Keratinocyte (primary cell): ENCODE measurements around the gene NEK8. TPM values are rescaled to one million over a fixed set of nuclear protein-coding genes. Genes with fewer than 3 reads are reported as not detected.

ENCODE experiments used
- DNase-seq: peaks from one replicate; pipeline ENCODE4 v3.0.0-alpha.2; 2011; ENCODE audit warnings: low read depth, missing footprints, low spot score
- FAIRE-seq: peaks from 2 replicates; lab custom pipeline; 2011; peaks lifted over from hg19 to GRCh38; lab: Jason Lieb, UNC
- H2AFZ ChIP-seq: 2 replicates; pipeline ENCODE4 v1.6.0; 2012; ENCODE audit warnings: low read length, control low read depth, inconsistent platforms; ENCODE audit not compliant: control insufficient read depth
- H3K27ac ChIP-seq: 2 replicates; pipeline ENCODE4 v1.5.1; 2011; ENCODE audit warnings: low read length; ENCODE audit not compliant: control insufficient read depth, insufficient read depth
- H3K27me3 ChIP-seq: 3 replicates; pipeline ENCODE4 v1.6.0; 2011; ENCODE audit warnings: low read length; ENCODE audit not compliant: control insufficient read depth, insufficient read depth; ENCODE audit errors: extremely low read depth
- H3K36me3 ChIP-seq, 2 experiments: 2 replicates in 1 of 2; 3 replicates in 1 of 2; pipeline ENCODE4 v1.5.1; 2011; ENCODE audit warnings: low read length in 2 of 2, mild to moderate bottlenecking in 1 of 2; ENCODE audit not compliant: control insufficient read depth in 2 of 2, insufficient read depth in 2 of 2; ENCODE audit errors: extremely low read depth in 1 of 2
- H3K4me1 ChIP-seq: 3 replicates; pipeline ENCODE4 v1.5.1; 2011; ENCODE audit warnings: low read length; ENCODE audit not compliant: control insufficient read depth, insufficient read depth; ENCODE audit errors: extremely low read depth
- H3K4me2 ChIP-seq: 3 replicates; pipeline ENCODE4 v1.6.0; 2011; ENCODE audit warnings: low read depth, low read length; ENCODE audit not compliant: control insufficient read depth, insufficient read depth; ENCODE audit errors: extremely low read depth
- H3K4me3 ChIP-seq, 3 experiments: fragments of 200-600 bp in 1 of 3; sonication (generic) in 1 of 3; 2 replicates in 2 of 3; 3 replicates in 1 of 3; pipeline ENCODE4 v1.5.1; 2011 to 2016; ENCODE audit warnings: low read length in 3 of 3, mild to moderate bottlenecking in 3 of 3, control low read depth in 2 of 3, inconsistent platforms in 1 of 3, low read depth in 1 of 3, mixed read lengths in 1 of 3, mixed run types in 1 of 3, moderate library complexity in 1 of 3; ENCODE audit not compliant: control insufficient read depth in 2 of 3, insufficient read depth in 2 of 3; ENCODE audit errors: extremely low read depth in 1 of 3
- H3K79me2 ChIP-seq: 2 replicates; pipeline ENCODE4 v1.6.0; 2012; ENCODE audit warnings: low read length; ENCODE audit not compliant: control insufficient read depth, insufficient read depth
- H3K9ac ChIP-seq: 3 replicates; pipeline ENCODE4 v1.6.0; 2011; ENCODE audit warnings: low read length; ENCODE audit not compliant: control insufficient read depth, insufficient read depth; ENCODE audit errors: extremely low read depth
- H3K9me1 ChIP-seq: 3 replicates; pipeline ENCODE4 v1.6.0; 2011; ENCODE audit warnings: low read length; ENCODE audit not compliant: control insufficient read depth, insufficient read depth; ENCODE audit errors: extremely low read depth
- H3K9me3 ChIP-seq: 2 replicates; pipeline ENCODE4 v1.5.1; 2012; ENCODE audit warnings: low read depth, low read length; ENCODE audit not compliant: control insufficient read depth
- H4K20me1 ChIP-seq: 3 replicates; pipeline ENCODE4 v1.6.0; 2011; ENCODE audit warnings: low read length; ENCODE audit not compliant: control insufficient read depth, insufficient read depth; ENCODE audit errors: extremely low read depth
- CTCF ChIP-seq, 3 experiments: IDR thresholded peaks in 1 of 3; conservative IDR thresholded peaks in 1 of 3; optimal IDR thresholded peaks in 1 of 3; 2 replicates in 2 of 3; 3 replicates in 1 of 3; pipeline versions ENCODE3 to v1.5.1; 2011; ENCODE audit warnings: low read length in 3 of 3, mild to moderate bottlenecking in 3 of 3, moderate library complexity in 2 of 3, control low read depth in 1 of 3, inconsistent platforms in 1 of 3; ENCODE audit not compliant: insufficient read depth in 2 of 3; ENCODE audit errors: extremely low read depth in 1 of 3
- EZH2 ChIP-seq: IDR thresholded peaks from one replicate; pipeline ENCODE4 v1.6.1; 2012; ENCODE audit warnings: inconsistent platforms, mild to moderate bottlenecking, low read length, moderate library complexity
- dilution Hi-C: fragments of 300-500 bp; cut with MboI; formaldehyde crosslinking; loops from one replicate; pipeline ENCODE4 v1.7.0; 2020; ENCODE audit warnings: low sequenced_read_pairs; ENCODE audit not compliant: extremely low pct_ligation_motif_present
- polyA plus RNA-seq, 5 experiments: library from polyadenylated mRNA; depleted of rRNA in 3 of 5; stranded (reverse) in 3 of 5; stranded (forward) in 1 of 5; unstranded in 1 of 5; fragments of >200 nt; gene quantifications; 1 replicate in 1 of 5; 2 replicates in 3 of 5; 3 replicates in 1 of 5; pipeline versions ENCODE4 v1.2.1 to v1.2.3, GENCODE V29; 2011 to 2012; ENCODE audit warnings: missing spikeins in 2 of 5, low read depth in 1 of 5, low replicate concordance in 1 of 5

The NEK8 gene
- polyA plus RNA-seq, 1 donor (not counting 4 experiments of a cell fraction or from before 2014, with no cell fraction given): 4.1 TPM

GRCh38 chr17:28758411-28759121 is 30.0 kb downstream of the NEK8 start:
- no peak overlapping the region for H3K4me3 ChIP-seq
- H3K4me2 ChIP-seq: no peak overlapping the region
- no peaks in the 10 kb centered on the region for H3K27me3 ChIP-seq
- H3K79me2 ChIP-seq: peaks cover 15% of the 10 kb centered on the region
- peaks cover 9% of the 10 kb centered on the region for H4K20me1 ChIP-seq
- peaks cover 21 to 31% of the 10 kb centered on the region in 2 experiments for H3K36me3 ChIP-seq
- no peak for TF ChIP-seq EZH2
- TF ChIP-seq CTCF (optimal IDR thresholded peaks at IDR 0.05 in 1 of 3, IDR thresholded peaks at IDR 0.05 in 1 of 3, conservative IDR thresholded peaks at IDR 0.05 in 1 of 3; ENCODE audit: extremely low read depth in 1 of 3, insufficient read depth in 2 of 3, low read length in 3 of 3): no peak
- H2AFZ ChIP-seq: no peak overlapping the region
- FAIRE-seq: no peak
- H3K9me3 ChIP-seq: no peaks in the 10 kb centered on the region
- H3K4me1 ChIP-seq: peaks cover 5% of the 10 kb centered on the region
- no peak overlapping the region for H3K9ac ChIP-seq
- no peak for DNase-seq
- peaks cover 2% of the 10 kb centered on the region for H3K9me1 ChIP-seq
- dilution Hi-C loops: no loop called here
- no peak overlapping the region for H3K27ac ChIP-seq

GRCh38 chr17:28759256-28759865 is 30.8 kb downstream of the NEK8 start:
- peaks cover 15% of the 10 kb centered on the region for H3K79me2 ChIP-seq
- TF ChIP-seq CTCF (optimal IDR thresholded peaks at IDR 0.05 in 1 of 3, IDR thresholded peaks at IDR 0.05 in 1 of 3, conservative IDR thresholded peaks at IDR 0.05 in 1 of 3; ENCODE audit: extremely low read depth in 1 of 3, insufficient read depth in 2 of 3, low read length in 3 of 3): no peak
- TF ChIP-seq EZH2: no peak
- dilution Hi-C loops: no loop called here
- H3K4me3 ChIP-seq: no peak overlapping the region
- H3K9me1 ChIP-seq: peaks cover 2% of the 10 kb centered on the region
- peaks cover 22 to 31% of the 10 kb centered on the region in 2 experiments for H3K36me3 ChIP-seq
- no peak overlapping the region for H3K4me2 ChIP-seq
- no peaks in the 10 kb centered on the region for H3K27me3 ChIP-seq
- no peak overlapping the region for H3K9ac ChIP-seq
- DNase-seq (no peak), FAIRE-seq (no peak)
- peaks cover 5% of the 10 kb centered on the region for H3K4me1 ChIP-seq
- H3K27ac ChIP-seq: no peak overlapping the region
- peaks cover 9% of the 10 kb centered on the region for H4K20me1 ChIP-seq
- no peaks in the 10 kb centered on the region for H3K9me3 ChIP-seq
- no peak overlapping the region for H2AFZ ChIP-seq
